ENCODE measurements around the gene SSH2.
"Not testable (repeated sequence)": the region's sequence is repeated elsewhere in the genome, so short reads cannot be mapped to it uniquely, and the experiment has no call there.

SSH2 gene

GRCh38 chr17:29941334-29941733 lies 11.3 kb upstream of the SSH2 start, which contains the start of gene EFCAB5:
TSS of gene EFCAB5 (plus strand) at chr17:29941634. CDS start at chr17:29941797, 163 bp downstream.
- no peaks in the 10 kb centered on the region for H3K9me3 Mint-ChIP-seq (ENCODE audit: low read depth)

GRCh38 chr17:29936724-29937123 lies 6.7 kb upstream of the SSH2 start:
- Mint-ChIP-seq H3K4me3 (no peak overlapping the region), H3K4me1 (ENCODE audit: low read depth) (no peaks in the 10 kb centered on the region), H3K36me3 (peaks cover 2% of the 10 kb centered on the region), H3K27me3 (peaks cover 1% of the 10 kb centered on the region), H3K27ac (no peak overlapping the region), H3K9me3 (ENCODE audit: low read depth) (no peaks in the 10 kb centered on the region)

More at GRCh38 chr17:29941334-29941733, 11.3 kb upstream of the SSH2 start, which contains the start of gene EFCAB5:
- Mint-ChIP-seq H3K27me3 (peaks cover 1% of the 10 kb centered on the region), H3K4me3 (no peak within 1 kb of the TSS), H3K27ac (no peak within 1 kb of the TSS), H3K4me1 (ENCODE audit: low read depth) (no peaks in the 10 kb centered on the region), H3K36me3 (peaks cover 2% of the 10 kb centered on the region)

- not testable (repeated sequence) for H3K4me1 Mint-ChIP-seq (ENCODE audit: low read depth); H3K36me3 Mint-ChIP-seq; H3K9me3 Mint-ChIP-seq (ENCODE audit: low read depth); H3K27me3 Mint-ChIP-seq; H3K4me3 Mint-ChIP-seq; H3K27ac Mint-ChIP-seq
Measured at GRCh38 chr17:29935909-29936308, 5.9 kb upstream of the SSH2 start.

GRCh38 chr17:29933379-29933778 lies 3.4 kb upstream of the SSH2 start:
- no peaks in the 10 kb centered on the region for H3K9me3 Mint-ChIP-seq (ENCODE audit: low read depth)
- H3K27ac Mint-ChIP-seq, result no peak overlapping the region
- H3K36me3 Mint-ChIP-seq, result no peaks in the 10 kb centered on the region
- H3K4me1 Mint-ChIP-seq (ENCODE audit: low read depth), result peaks cover 12% of the 10 kb centered on the region
- no peaks in the 10 kb centered on the region for H3K27me3 Mint-ChIP-seq
- no peak overlapping the region for H3K4me3 Mint-ChIP-seq

- H3K36me3 Mint-ChIP-seq, result no peaks in the 10 kb centered on the region
- H3K27me3 Mint-ChIP-seq, result no peaks in the 10 kb centered on the region
- H3K27ac Mint-ChIP-seq, result no peak overlapping the region
- no peaks in the 10 kb centered on the region for H3K9me3 Mint-ChIP-seq (ENCODE audit: low read depth)
- no peak overlapping the region for H3K4me3 Mint-ChIP-seq
- peaks cover 31% of the 10 kb centered on the region for H3K4me1 Mint-ChIP-seq (ENCODE audit: low read depth)
Measured at GRCh38 chr17:29931231-29931932, 1.4 kb upstream of the SSH2 start.

GRCh38 chr17:29930409-29931010 lies 482 bp upstream of the SSH2 start:
- H3K4me1 Mint-ChIP-seq (ENCODE audit: low read depth), result peaks cover 34% of the 10 kb centered on the region
- peak overlapping the region; percentile 97 for H3K27ac Mint-ChIP-seq
- H3K4me3 Mint-ChIP-seq, result no peak overlapping the region
- no peaks in the 10 kb centered on the region for H3K27me3 Mint-ChIP-seq
- no peaks in the 10 kb centered on the region for H3K9me3 Mint-ChIP-seq (ENCODE audit: low read depth)
- H3K36me3 Mint-ChIP-seq, result no peaks in the 10 kb centered on the region

GRCh38 chr17:29929006-29929532 lies 959 bp downstream of the SSH2 start:
- Mint-ChIP-seq H3K9me3 (ENCODE audit: low read depth) (no peaks in the 10 kb centered on the region), H3K27me3 (no peaks in the 10 kb centered on the region), H3K4me1 (ENCODE audit: low read depth) (peaks cover 34% of the 10 kb centered on the region), H3K4me3 (no peak overlapping the region), H3K27ac (peak overlapping the region; percentile 97), H3K36me3 (no peaks in the 10 kb centered on the region)

GRCh38 chr17:29927546-29927945 lies 2.5 kb downstream of the SSH2 start:
- Mint-ChIP-seq H3K36me3 (no peaks in the 10 kb centered on the region), H3K9me3 (ENCODE audit: low read depth) (no peaks in the 10 kb centered on the region), H3K4me1 (ENCODE audit: low read depth) (peaks cover 34% of the 10 kb centered on the region), H3K27me3 (no peaks in the 10 kb centered on the region), H3K27ac (peak overlapping the region; percentile 5), H3K4me3 (peak overlapping the region; percentile 2)

- H3K9me3 Mint-ChIP-seq (ENCODE audit: low read depth), result no peaks in the 10 kb centered on the region
- H3K4me3 Mint-ChIP-seq, result no peak overlapping the region
- H3K36me3 Mint-ChIP-seq, result no peaks in the 10 kb centered on the region
- no peaks in the 10 kb centered on the region for H3K27me3 Mint-ChIP-seq
- peaks cover 38% of the 10 kb centered on the region for H3K4me1 Mint-ChIP-seq (ENCODE audit: low read depth)
- H3K27ac Mint-ChIP-seq, result no peak overlapping the region
Measured at GRCh38 chr17:29924786-29925185, 5.2 kb downstream of the SSH2 start.

- Mint-ChIP-seq H3K4me1 (ENCODE audit: low read depth) (peaks cover 24% of the 10 kb centered on the region), H3K4me3 (no peak overlapping the region), H3K36me3 (no peaks in the 10 kb centered on the region), H3K27ac (no peak overlapping the region), H3K27me3 (no peaks in the 10 kb centered on the region), H3K9me3 (ENCODE audit: low read depth) (no peaks in the 10 kb centered on the region)
Measured at GRCh38 chr17:29918922-29919856, 10.8 kb downstream of the SSH2 start.

- peaks cover 24% of the 10 kb centered on the region for H3K4me1 Mint-ChIP-seq (ENCODE audit: low read depth)
- no peaks in the 10 kb centered on the region for H3K36me3 Mint-ChIP-seq
- H3K4me3 Mint-ChIP-seq, result no peak overlapping the region
- no peak overlapping the region for H3K27ac Mint-ChIP-seq
- H3K9me3 Mint-ChIP-seq (ENCODE audit: low read depth), result no peaks in the 10 kb centered on the region
- no peaks in the 10 kb centered on the region for H3K27me3 Mint-ChIP-seq
Measured at GRCh38 chr17:29918016-29918415, 12.0 kb downstream of the SSH2 start.

GRCh38 chr17:29914819-29915537 lies 15.1 kb downstream of the SSH2 start:
- Mint-ChIP-seq H3K36me3 (no peaks in the 10 kb centered on the region), H3K27ac (no peak overlapping the region), H3K4me1 (ENCODE audit: low read depth) (peaks cover 34% of the 10 kb centered on the region), H3K27me3 (no peaks in the 10 kb centered on the region), H3K9me3 (ENCODE audit: low read depth) (no peaks in the 10 kb centered on the region), H3K4me3 (no peak overlapping the region)

- Mint-ChIP-seq H3K27me3 (no peaks in the 10 kb centered on the region), H3K4me1 (ENCODE audit: low read depth) (peaks cover 28% of the 10 kb centered on the region), H3K4me3 (no peak overlapping the region), H3K36me3 (peaks cover 6% of the 10 kb centered on the region), H3K27ac (no peak overlapping the region), H3K9me3 (ENCODE audit: low read depth) (peaks cover 4% of the 10 kb centered on the region)
Measured at GRCh38 chr17:29911641-29912177, 18.3 kb downstream of the SSH2 start.
